ENCODE measurements around the gene KIF26B. TPM values are rescaled to one million over a fixed set of nuclear protein-coding genes. Genes with fewer than 3 reads are reported as not detected.

KIF26B gene
- polyA plus RNA-seq, 1 of the 3 experiments (the other 2 are of a cell fraction): 2.6 TPM

DNA sequence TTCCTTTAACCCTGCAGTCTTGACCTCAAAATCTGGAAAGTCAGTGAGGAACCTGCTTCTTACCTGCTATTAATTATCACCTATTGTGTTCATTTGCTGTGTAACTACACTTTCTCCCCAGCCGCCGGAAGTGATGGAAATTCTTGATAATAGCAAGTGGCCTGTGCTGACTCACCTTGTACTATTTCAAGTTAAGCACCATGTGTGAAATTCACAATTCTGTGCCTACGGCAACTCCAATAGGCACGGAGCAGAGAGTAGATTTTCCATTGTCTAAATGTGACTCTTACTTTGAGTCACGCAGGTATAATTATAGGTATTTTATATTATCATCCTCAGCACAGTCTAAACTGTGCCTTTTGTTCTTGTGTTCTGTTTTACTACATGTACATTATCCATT is 466.8 kb downstream of the KIF26B start:
- ChIA-PET CTCF (no interaction called here), POLR2A (interaction anchor here (0.7 kb wide), 1 partner anchor 466 kb away, joined by 3 read pairs; the partner anchor contains the start of gene KIF26B)
- Histone ChIP-seq H3K4me1 (ENCODE audit: control insufficient read depth in 1 of 2, insufficient read depth in 2 of 2, low read depth in 1 of 2, low read length in 1 of 2) (peaks cover 0 to 5% of the 10 kb centered on the region in 2 experiments; a peak in 1 of 4 replicates), H2AFZ (ENCODE audit: low read depth) (no peak overlapping the region), H3K9me2 (no peaks in the 10 kb centered on the region), H3K27me3 (ENCODE audit: insufficient read depth) (no peaks in the 10 kb centered on the region), H4K20me1 (ENCODE audit: insufficient read depth) (no peaks in the 10 kb centered on the region), H3K4me2 (no peak overlapping the region), H3K9me3 (no peaks in the 10 kb centered on the region), H3K36me3 (replicated peaks in 1 of 2; ENCODE audit: control insufficient read depth in 1 of 2, insufficient read depth in 2 of 2, low read length in 1 of 2) (peaks cover 4 to 24% of the 10 kb centered on the region in 2 experiments), H3K27ac (ENCODE audit: low read depth in 2 of 2, low read length in 1 of 2) (no peak overlapping the region; a peak in 1 of 4 replicates), H3K79me2 (ENCODE audit: insufficient read depth) (no peaks in the 10 kb centered on the region), H3K9ac (no peak overlapping the region), H3F3A (replicated peaks; ENCODE audit: insufficient read depth) (no peaks in the 10 kb centered on the region), H3K4me3 (ENCODE audit: low read depth in 2 of 2, low read length in 1 of 2) (no peak overlapping the region)
- DNase-seq: no peak
- no peak for TF ChIP-seq FOXJ3 (CRISPR knock-in tag; IDR thresholded peaks at IDR 0.05)
- no peak for TF ChIP-seq RXRA (IDR thresholded peaks at IDR 0.05; ENCODE audit: borderline replicate concordance, low read depth)
- no peak for TF ChIP-seq YY1 (IDR thresholded peaks at IDR 0.05; ENCODE audit: low read depth)
- TF ChIP-seq, protein P1, sequence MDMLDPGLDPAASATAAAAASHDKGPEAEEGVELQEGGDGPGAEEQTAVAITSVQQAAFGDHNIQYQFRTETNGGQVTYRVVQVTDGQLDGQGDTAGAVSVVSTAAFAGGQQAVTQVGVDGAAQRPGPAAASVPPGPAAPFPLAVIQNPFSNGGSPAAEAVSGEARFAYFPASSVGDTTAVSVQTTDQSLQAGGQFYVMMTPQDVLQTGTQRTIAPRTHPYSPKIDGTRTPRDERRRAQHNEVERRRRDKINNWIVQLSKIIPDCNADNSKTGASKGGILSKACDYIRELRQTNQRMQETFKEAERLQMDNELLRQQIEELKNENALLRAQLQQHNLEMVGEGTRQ (IDR thresholded peaks at IDR 0.05; ENCODE audit: borderline replicate concordance, low read depth, low read length): no peak
- TF ChIP-seq, protein P2, sequence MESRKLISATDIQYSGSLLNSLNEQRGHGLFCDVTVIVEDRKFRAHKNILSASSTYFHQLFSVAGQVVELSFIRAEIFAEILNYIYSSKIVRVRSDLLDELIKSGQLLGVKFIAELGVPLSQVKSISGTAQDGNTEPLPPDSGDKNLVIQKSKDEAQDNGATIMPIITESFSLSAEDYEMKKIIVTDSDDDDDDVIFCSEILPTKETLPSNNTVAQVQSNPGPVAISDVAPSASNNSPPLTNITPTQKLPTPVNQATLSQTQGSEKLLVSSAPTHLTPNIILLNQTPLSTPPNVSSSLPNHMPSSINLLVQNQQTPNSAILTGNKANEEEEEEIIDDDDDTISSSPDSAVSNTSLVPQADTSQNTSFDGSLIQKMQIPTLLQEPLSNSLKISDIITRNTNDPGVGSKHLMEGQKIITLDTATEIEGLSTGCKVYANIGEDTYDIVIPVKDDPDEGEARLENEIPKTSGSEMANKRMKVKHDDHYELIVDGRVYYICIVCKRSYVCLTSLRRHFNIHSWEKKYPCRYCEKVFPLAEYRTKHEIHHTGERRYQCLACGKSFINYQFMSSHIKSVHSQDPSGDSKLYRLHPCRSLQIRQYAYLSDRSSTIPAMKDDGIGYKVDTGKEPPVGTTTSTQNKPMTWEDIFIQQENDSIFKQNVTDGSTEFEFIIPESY (IDR thresholded peaks at IDR 0.05; ENCODE audit: borderline replicate concordance, low read depth): no peak
- TF ChIP-seq ELF1 (IDR thresholded peaks at IDR 0.05): no peak
- TF ChIP-seq, protein P3, sequence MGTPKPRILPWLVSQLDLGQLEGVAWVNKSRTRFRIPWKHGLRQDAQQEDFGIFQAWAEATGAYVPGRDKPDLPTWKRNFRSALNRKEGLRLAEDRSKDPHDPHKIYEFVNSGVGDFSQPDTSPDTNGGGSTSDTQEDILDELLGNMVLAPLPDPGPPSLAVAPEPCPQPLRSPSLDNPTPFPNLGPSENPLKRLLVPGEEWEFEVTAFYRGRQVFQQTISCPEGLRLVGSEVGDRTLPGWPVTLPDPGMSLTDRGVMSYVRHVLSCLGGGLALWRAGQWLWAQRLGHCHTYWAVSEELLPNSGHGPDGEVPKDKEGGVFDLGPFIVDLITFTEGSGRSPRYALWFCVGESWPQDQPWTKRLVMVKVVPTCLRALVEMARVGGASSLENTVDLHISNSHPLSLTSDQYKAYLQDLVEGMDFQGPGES (IDR thresholded peaks at IDR 0.05; ENCODE audit: low read depth, low read length): no peak
- 85% methylated on average over 5 of the region's 5 CpGs for WGBS (ENCODE audit: low lambda C conversion rate)

DNA sequence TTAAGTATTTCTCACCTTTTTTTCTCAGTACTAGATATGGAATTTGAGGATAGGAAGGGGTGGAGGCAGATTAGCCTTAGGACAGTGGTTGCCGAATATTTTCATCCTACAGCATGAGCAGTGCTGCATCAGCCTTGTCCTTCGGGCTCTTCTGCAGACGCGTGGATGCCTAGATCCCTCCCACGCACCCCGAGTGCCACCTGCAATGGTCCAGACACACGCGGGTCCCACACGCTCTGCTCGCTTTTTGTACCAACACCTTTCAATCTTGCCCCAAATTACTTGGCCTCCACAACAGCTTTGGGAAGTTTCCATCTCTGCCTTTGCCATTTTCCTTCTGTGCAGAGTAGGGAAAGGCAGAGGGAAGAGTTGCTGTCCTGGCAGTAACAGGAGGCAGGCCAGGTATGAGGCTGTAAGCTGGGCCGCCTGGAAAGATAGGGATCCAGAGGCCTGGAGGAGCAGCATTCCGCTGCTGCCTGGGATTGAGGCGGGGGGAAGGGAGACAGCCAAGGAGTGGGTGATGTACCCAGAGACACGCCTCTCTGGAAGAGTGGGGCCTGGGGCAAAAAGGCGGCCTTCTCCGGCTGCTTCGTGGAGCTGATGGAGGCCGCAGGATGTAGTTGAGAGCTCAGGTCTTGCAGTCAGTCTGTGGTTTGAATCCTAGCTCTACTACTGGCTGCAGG is 467.7 kb downstream of the KIF26B start:
- no peaks in the 10 kb centered on the region for H3K9me3 ChIP-seq
- H3K4me1 ChIP-seq (ENCODE audit: control insufficient read depth in 1 of 2, insufficient read depth in 2 of 2, low read depth in 1 of 2, low read length in 1 of 2): peaks cover 0 to 5% of the 10 kb centered on the region in 2 experiments; a peak in 1 of 4 replicates
- no peaks in the 10 kb centered on the region for H3K79me2 ChIP-seq (ENCODE audit: insufficient read depth)
- no peaks in the 10 kb centered on the region for H3K9me2 ChIP-seq
- no peaks in the 10 kb centered on the region for H3F3A ChIP-seq (replicated peaks; ENCODE audit: insufficient read depth)
- H2AFZ ChIP-seq (ENCODE audit: low read depth): no peak overlapping the region
- 91% methylated on average over 18 of the region's 18 CpGs for WGBS (ENCODE audit: low lambda C conversion rate)
- H3K9ac ChIP-seq: no peak overlapping the region
- no peak for TF ChIP-seq MEF2A (IDR thresholded peaks at IDR 0.05; ENCODE audit: borderline replicate concordance, low read depth)
- TF ChIP-seq, protein P3 (IDR thresholded peaks at IDR 0.05; ENCODE audit: low read depth, low read length): no peak
- no peak for TF ChIP-seq FOXM1 (IDR thresholded peaks at IDR 0.05; ENCODE audit: low read depth)
- TF ChIP-seq PBX3 (IDR thresholded peaks at IDR 0.05): no peak
- no peak for TF ChIP-seq POLR2AphosphoS5 (IDR thresholded peaks at IDR 0.05; ENCODE audit: low read depth, low read length)
- TF ChIP-seq, protein P2 (IDR thresholded peaks at IDR 0.05; ENCODE audit: borderline replicate concordance, low read depth): no peak
- TF ChIP-seq ELF1 (IDR thresholded peaks at IDR 0.05): no peak
- TF ChIP-seq MAX (IDR thresholded peaks at IDR 0.05; ENCODE audit: low read depth): no peak
- no peak for TF ChIP-seq FOXJ3 (CRISPR knock-in tag; IDR thresholded peaks at IDR 0.05)
- no peak for TF ChIP-seq TCF12 (IDR thresholded peaks at IDR 0.05)
- no peak for TF ChIP-seq YY1 (IDR thresholded peaks at IDR 0.05; ENCODE audit: low read depth)
- TF ChIP-seq, protein P1 (IDR thresholded peaks at IDR 0.05; ENCODE audit: borderline replicate concordance, low read depth, low read length): no peak
- TF ChIP-seq TEAD4 (IDR thresholded peaks at IDR 0.05; ENCODE audit: borderline replicate concordance, insufficient read depth): no peak
- H3K36me3 ChIP-seq (replicated peaks in 1 of 2; ENCODE audit: control insufficient read depth in 1 of 2, insufficient read depth in 2 of 2, low read length in 1 of 2): peaks cover 3 to 18% of the 10 kb centered on the region in 2 experiments
- H3K27me3 ChIP-seq (ENCODE audit: insufficient read depth): no peaks in the 10 kb centered on the region
- no peaks in the 10 kb centered on the region for H4K20me1 ChIP-seq (ENCODE audit: insufficient read depth)
- ChIA-PET POLR2A (no interaction called here), CTCF (interaction anchor here (0.6 kb wide), 1 partner anchor 112 kb away, joined by 3 read pairs; no protein-coding TSS in a partner anchor)
- H3K4me3 ChIP-seq (ENCODE audit: low read depth in 2 of 2, low read length in 1 of 2): no peak overlapping the region
- no peak for DNase-seq
- H3K27ac ChIP-seq (ENCODE audit: low read depth in 2 of 2, low read length in 1 of 2): no peak overlapping the region
- H3K4me2 ChIP-seq: no peak overlapping the region

All from SK-N-SH (cell line).